K562 (cell line): ENCODE results near the gene RPP21. TPM values are rescaled to one million over a fixed set of nuclear protein-coding genes. Genes with fewer than 3 reads are reported as not detected.
A peak's percentile ranks its signal among the peaks of the same experiment; 100 is the strongest.

Experiments used
- CEBPB ChIP-seq: fragments of 450-650 bp; IDR thresholded peaks from 2 replicates; pipeline ENCODE4 v1.6.1; 2016; ENCODE audit warnings: missing genetic modification characterization, missing compliant biosample characterization
- CEBPG ChIP-seq, 3 experiments: fragments of 200-800 bp in 1 of 3; sonication (Bioruptor generic) in 1 of 3; sonication (generic) in 1 of 3; formaldehyde crosslinking in 1 of 3; IDR thresholded peaks in 2 of 3; conservative IDR thresholded peaks in 1 of 3; 2 replicates each; pipeline versions ENCODE4 v1.6.1 to v1.8.0; 2016 to 2022; ENCODE audit warnings: missing compliant biosample characterization in 2 of 3, missing genetic modification characterization in 2 of 3, mild to moderate bottlenecking in 1 of 3, missing genetic modification reagents in 1 of 3
- EP300 ChIP-seq: IDR thresholded peaks from 2 replicates; pipeline ENCODE4 v1.6.1; 2012; ENCODE audit warnings: low read length, improper control_type of control experiment
- JUND ChIP-seq, 2 experiments: IDR thresholded peaks; 2 replicates in 1 of 2; 3 replicates in 1 of 2; pipeline ENCODE4 v1.6.1; 2011; ENCODE audit warnings: borderline replicate concordance in 2 of 2, low read depth in 2 of 2, low read length in 2 of 2, improper control_type of control experiment in 1 of 2, missing biosample characterization in 1 of 2, missing genetic modification characterization in 1 of 2, missing genetic modification reagents in 1 of 2
- NFE2L1 ChIP-seq: fragments of 450-650 bp; IDR thresholded peaks from 2 replicates; pipeline ENCODE4 v1.6.1; 2016; ENCODE audit warnings: missing genetic modification characterization, low read depth, mild to moderate bottlenecking, missing compliant biosample characterization, moderate library complexity, borderline replicate concordance
- PHF20 ChIP-seq: fragments of 450-650 bp; IDR thresholded peaks from 2 replicates; pipeline ENCODE4 v1.6.1; 2018; ENCODE audit not compliant: partially characterized antibody
- PHF21A ChIP-seq: fragments of 450-650 bp; IDR thresholded peaks from 2 replicates; pipeline ENCODE4 v1.6.1; 2017; ENCODE audit warnings: low read depth, borderline replicate concordance
- RBM17 ChIP-seq: fragments of 200-400 bp; formaldehyde crosslinking; IDR thresholded peaks from 2 replicates; pipeline ENCODE4 v1.6.1; 2017; ENCODE audit warnings: low read depth, mild to moderate bottlenecking, low read length, borderline replicate concordance
- RBM39 ChIP-seq: fragments of 200-400 bp; formaldehyde crosslinking; optimal IDR thresholded peaks from 2 replicates; pipeline ENCODE3; 2018; ENCODE audit warnings: low read depth, low read length
- STAG1 ChIP-seq: sonication (generic); formaldehyde crosslinking; IDR thresholded peaks from 2 replicates; pipeline ENCODE4 v1.5.0; 2020; ENCODE audit warnings: missing genetic modification reagents, borderline replicate concordance
- TAF7 ChIP-seq: fragments of 450-650 bp; IDR thresholded peaks from 2 replicates; pipeline ENCODE4 v1.6.1; 2016; ENCODE audit warnings: missing genetic modification characterization, missing compliant biosample characterization
- TEAD4 ChIP-seq, 2 experiments: sonication (generic) in 1 of 2; formaldehyde crosslinking in 1 of 2; IDR thresholded peaks; 2 replicates each; pipeline versions ENCODE4 v1.6.1 to v1.8.0; 2012 to 2022; ENCODE audit warnings: borderline replicate concordance in 1 of 2, inconsistent platforms in 1 of 2, low read length in 1 of 2, mild to moderate bottlenecking in 1 of 2, missing genetic modification reagents in 1 of 2
- U2AF1 ChIP-seq: fragments of 200-400 bp; formaldehyde crosslinking; optimal IDR thresholded peaks from 2 replicates; pipeline ENCODE3; 2017; ENCODE audit warnings: mild to moderate bottlenecking, low read depth, low read length, moderate library complexity
- ZC3H11A ChIP-seq: IDR thresholded peaks from 2 replicates; pipeline ENCODE4 v1.6.1; 2012; ENCODE audit warnings: low read depth, low read length, improper control_type of control experiment
- ZEB2 ChIP-seq: fragments of 450-650 bp; IDR thresholded peaks from 2 replicates; pipeline ENCODE4 v1.6.1; 2016
- ZKSCAN8 ChIP-seq: fragments of 200-800 bp; sonication (Bioruptor generic); IDR thresholded peaks from 2 replicates; pipeline ENCODE4 v1.6.1; 2016; ENCODE audit warnings: missing genetic modification characterization, missing compliant biosample characterization
- ZNF165 ChIP-seq: fragments of 250-450 bp; sonication (Bioruptor Pico); IDR thresholded peaks from 2 replicates; pipeline ENCODE4 v1.4.0; 2020; ENCODE audit warnings: borderline replicate concordance
- polyA plus RNA-seq, 8 experiments: library from polyadenylated mRNA; depleted of rRNA in 4 of 8; stranded (reverse) in 5 of 8; unstranded in 3 of 8; fragments of >200 nt; fragmentation: Nextera tagmentation in 2 of 8; fragmentation: Illumina TruSeq in 1 of 8; extraction: Ambion mirVana in 2 of 8; extraction: Trizol in 1 of 8; gene quantifications; 2 replicates each; pipeline versions ENCODE4 v1.2.1 to v1.2.3, GENCODE V29; 2011 to 2014; ENCODE audit warnings: inconsistent platforms in 1 of 8, missing spikeins in 1 of 8
- total RNA-seq, 7 experiments: library from RNA; depleted of rRNA in 6 of 7; stranded (reverse); fragments of >200 nt in 6 of 7; fragmentation: Illumina TruSeq in 2 of 7; extraction: Trizol in 2 of 7; gene quantifications; 2 replicates each; pipeline versions ENCODE4 v1.2.1 to v1.2.3, GENCODE V29; 2011 to 2021; ENCODE audit warnings: low replicate concordance in 1 of 7
- TF ChIP-seq, protein P1 (sequence below), 2 experiments: IDR thresholded peaks in 1 of 2; conservative IDR thresholded peaks in 1 of 2; 2 replicates each; pipeline ENCODE4 v1.6.1; 2016; ENCODE audit warnings: low read depth in 2 of 2, mild to moderate bottlenecking in 1 of 2, missing compliant biosample characterization in 1 of 2, missing genetic modification characterization in 1 of 2, moderate library complexity in 1 of 2
- TF ChIP-seq, protein P2 (sequence below): fragments of 250-450 bp; sonication (Bioruptor Pico); IDR thresholded peaks from 2 replicates; pipeline ENCODE4 v1.5.0; 2020; ENCODE audit warnings: mild to moderate bottlenecking
- TF ChIP-seq, protein P3 (sequence below): fragments of 150-350 bp; IDR thresholded peaks from 2 replicates; pipeline ENCODE4 v1.6.1; 2014; ENCODE audit warnings: low read depth, mild to moderate bottlenecking, low read length, borderline replicate concordance

RPP21 gene
- total and polyA plus RNA-seq, 9 of the 15 experiments (the other 6 are each of a cell fraction or from before 2014, with no cell fraction given), result 62.1 to 362 (median 166) TPM

DNA sequence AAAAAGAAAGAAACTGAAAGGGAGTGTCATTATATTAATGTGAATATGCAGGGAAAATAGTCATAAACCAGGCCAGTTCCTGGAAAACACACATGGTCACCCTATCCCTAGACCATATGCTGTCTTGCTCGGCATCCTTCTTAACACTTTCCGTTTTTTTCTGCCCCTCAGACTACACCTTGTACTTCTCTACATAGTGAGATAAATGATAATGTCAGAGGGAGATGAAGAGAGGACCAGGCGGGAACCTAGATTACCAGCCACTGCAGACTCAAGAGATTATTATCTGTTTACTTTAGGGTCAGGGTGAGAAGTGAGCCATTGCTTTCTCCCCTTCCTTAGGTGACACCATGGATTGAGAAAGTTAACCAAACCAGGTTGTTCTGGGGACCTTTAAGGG is 3.7 kb upstream of the RPP21 start (continued):
- TF ChIP-seq, protein P1, sequence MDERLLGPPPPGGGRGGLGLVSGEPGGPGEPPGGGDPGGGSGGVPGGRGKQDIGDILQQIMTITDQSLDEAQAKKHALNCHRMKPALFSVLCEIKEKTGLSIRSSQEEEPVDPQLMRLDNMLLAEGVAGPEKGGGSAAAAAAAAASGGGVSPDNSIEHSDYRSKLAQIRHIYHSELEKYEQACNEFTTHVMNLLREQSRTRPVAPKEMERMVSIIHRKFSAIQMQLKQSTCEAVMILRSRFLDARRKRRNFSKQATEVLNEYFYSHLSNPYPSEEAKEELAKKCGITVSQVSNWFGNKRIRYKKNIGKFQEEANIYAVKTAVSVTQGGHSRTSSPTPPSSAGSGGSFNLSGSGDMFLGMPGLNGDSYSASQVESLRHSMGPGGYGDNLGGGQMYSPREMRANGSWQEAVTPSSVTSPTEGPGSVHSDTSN (CRISPR knock-in tag; IDR thresholded peaks at IDR 0.05; ENCODE audit: low read depth), result no peak
- TF ChIP-seq, protein P1 (tag; conservative IDR thresholded peaks at IDR 0.05; ENCODE audit: low read depth), result 0 out of 2 replicates have a peak, but pooled peaks have one; percentile 11
- TF ChIP-seq, protein P2, sequence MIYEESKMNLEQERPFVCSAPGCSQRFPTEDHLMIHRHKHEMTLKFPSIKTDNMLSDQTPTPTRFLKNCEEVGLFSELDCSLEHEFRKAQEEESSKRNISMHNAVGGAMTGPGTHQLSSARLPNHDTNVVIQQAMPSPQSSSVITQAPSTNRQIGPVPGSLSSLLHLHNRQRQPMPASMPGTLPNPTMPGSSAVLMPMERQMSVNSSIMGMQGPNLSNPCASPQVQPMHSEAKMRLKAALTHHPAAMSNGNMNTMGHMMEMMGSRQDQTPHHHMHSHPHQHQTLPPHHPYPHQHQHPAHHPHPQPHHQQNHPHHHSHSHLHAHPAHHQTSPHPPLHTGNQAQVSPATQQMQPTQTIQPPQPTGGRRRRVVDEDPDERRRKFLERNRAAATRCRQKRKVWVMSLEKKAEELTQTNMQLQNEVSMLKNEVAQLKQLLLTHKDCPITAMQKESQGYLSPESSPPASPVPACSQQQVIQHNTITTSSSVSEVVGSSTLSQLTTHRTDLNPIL, result no peak
- no peak for TF ChIP-seq PHF20
- TF ChIP-seq ZKSCAN8 (CRISPR knock-in tag), result no peak
- no peak for TF ChIP-seq STAG1 (CRISPR knock-in tag)
- TF ChIP-seq TEAD4 (IDR thresholded peaks at IDR 0.05; ENCODE audit: low read length), result peak; percentile 41; the same call in 1 of the 2 replicates
- no peak for TF ChIP-seq TEAD4 (CRISPR knock-in tag; IDR thresholded peaks at IDR 0.05; ENCODE audit: borderline replicate concordance)
- peak; percentile 55 for TF ChIP-seq EP300
- TF ChIP-seq, protein P3, sequence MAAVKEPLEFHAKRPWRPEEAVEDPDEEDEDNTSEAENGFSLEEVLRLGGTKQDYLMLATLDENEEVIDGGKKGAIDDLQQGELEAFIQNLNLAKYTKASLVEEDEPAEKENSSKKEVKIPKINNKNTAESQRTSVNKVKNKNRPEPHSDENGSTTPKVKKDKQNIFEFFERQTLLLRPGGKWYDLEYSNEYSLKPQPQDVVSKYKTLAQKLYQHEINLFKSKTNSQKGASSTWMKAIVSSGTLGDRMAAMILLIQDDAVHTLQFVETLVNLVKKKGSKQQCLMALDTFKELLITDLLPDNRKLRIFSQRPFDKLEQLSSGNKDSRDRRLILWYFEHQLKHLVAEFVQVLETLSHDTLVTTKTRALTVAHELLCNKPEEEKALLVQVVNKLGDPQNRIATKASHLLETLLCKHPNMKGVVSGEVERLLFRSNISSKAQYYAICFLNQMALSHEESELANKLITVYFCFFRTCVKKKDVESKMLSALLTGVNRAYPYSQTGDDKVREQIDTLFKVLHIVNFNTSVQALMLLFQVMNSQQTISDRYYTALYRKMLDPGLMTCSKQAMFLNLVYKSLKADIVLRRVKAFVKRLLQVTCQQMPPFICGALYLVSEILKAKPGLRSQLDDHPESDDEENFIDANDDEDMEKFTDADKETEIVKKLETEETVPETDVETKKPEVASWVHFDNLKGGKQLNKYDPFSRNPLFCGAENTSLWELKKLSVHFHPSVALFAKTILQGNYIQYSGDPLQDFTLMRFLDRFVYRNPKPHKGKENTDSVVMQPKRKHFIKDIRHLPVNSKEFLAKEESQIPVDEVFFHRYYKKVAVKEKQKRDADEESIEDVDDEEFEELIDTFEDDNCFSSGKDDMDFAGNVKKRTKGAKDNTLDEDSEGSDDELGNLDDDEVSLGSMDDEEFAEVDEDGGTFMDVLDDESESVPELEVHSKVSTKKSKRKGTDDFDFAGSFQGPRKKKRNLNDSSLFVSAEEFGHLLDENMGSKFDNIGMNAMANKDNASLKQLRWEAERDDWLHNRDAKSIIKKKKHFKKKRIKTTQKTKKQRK, result no peak
- TF ChIP-seq U2AF1, result no peak
- no peak for TF ChIP-seq NFE2L1 (tag)
- no peak for TF ChIP-seq ZC3H11A
- TF ChIP-seq CEBPB (tag), result no peak
- no peak for TF ChIP-seq RBM39
- TF ChIP-seq PHF21A, result no peak
- no peak for TF ChIP-seq TAF7 (tag)
- TF ChIP-seq RBM17, result no peak
- no peak; the same call in 1 of the 2 replicates for TF ChIP-seq JUND (IDR thresholded peaks at IDR 0.05; ENCODE audit: borderline replicate concordance, low read depth, low read length)
- no peak; the same call in 2 of the 3 replicates for TF ChIP-seq JUND (tag; IDR thresholded peaks at IDR 0.05; ENCODE audit: borderline replicate concordance, low read depth, low read length)
- no peak for TF ChIP-seq CEBPG (CRISPR knock-in tag; IDR thresholded peaks at IDR 0.05)
- no peak for TF ChIP-seq CEBPG (tag; conservative IDR thresholded peaks at IDR 0.05 in 1 of 2, IDR thresholded peaks at IDR 0.05 in 1 of 2)
- no peak for TF ChIP-seq ZNF165 (CRISPR knock-in tag)
- peak; percentile 61 for TF ChIP-seq ZEB2
